Erythroblast (primary cell): Measurements from ENCODE around the gene TUBA4B.

Source experiments
- GATA1 ChIP-seq: IDR thresholded peaks from 2 replicates; pipeline ENCODE4 v1.6.1; 2011; ENCODE audit warnings: low read depth, mild to moderate bottlenecking, control low read depth, low read length, moderate library complexity
- POLR2A ChIP-seq: IDR thresholded peaks from 2 replicates; pipeline ENCODE4 v1.6.1; 2011; ENCODE audit warnings: mild to moderate bottlenecking, low read length

- TF ChIP-seq POLR2A (no peak), GATA1 (no peak)
These were observed 21.4 kb downstream of the TUBA4B start for GRCh38 chr2:219274361-219274921.
